T-helper 9 cell (primary cell): ENCODE data around the gene MAP4K3.
"Not testable (repeated sequence)": the region's sequence is repeated elsewhere in the genome, so short reads cannot be mapped to it uniquely, and the experiment has no call there.

Experiments
- DNase-seq: peaks from one replicate; pipeline ENCODE4 v3.0.0-alpha.2; 2020

MAP4K3 gene

GRCh38 chr2:39290433-39290832 lies 146.7 kb downstream of the MAP4K3 start:
- DNase-seq: no peak

GRCh38 chr2:39289609-39290008 lies 147.5 kb downstream of the MAP4K3 start:
- DNase-seq: no peak

DNA sequence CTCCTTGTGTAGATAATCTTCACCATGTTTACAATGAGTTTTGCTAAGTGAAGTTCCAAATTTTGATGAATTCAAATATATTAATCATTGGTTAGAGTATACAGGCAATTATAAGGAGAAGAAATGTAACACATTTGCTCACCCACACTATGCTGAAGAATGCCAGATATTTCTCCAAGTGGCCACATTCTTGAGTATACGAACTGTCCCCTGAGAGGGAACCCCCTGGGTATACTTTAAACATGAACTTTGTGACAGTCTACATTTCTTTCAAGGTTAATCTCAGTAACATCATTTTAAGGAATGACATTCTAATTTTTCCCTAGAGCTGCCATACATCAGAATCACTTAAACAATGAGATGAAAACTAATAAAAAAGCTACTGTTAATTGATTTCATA lies 153.5 kb downstream of the MAP4K3 start:
- DNase-seq: no peak

DNA sequence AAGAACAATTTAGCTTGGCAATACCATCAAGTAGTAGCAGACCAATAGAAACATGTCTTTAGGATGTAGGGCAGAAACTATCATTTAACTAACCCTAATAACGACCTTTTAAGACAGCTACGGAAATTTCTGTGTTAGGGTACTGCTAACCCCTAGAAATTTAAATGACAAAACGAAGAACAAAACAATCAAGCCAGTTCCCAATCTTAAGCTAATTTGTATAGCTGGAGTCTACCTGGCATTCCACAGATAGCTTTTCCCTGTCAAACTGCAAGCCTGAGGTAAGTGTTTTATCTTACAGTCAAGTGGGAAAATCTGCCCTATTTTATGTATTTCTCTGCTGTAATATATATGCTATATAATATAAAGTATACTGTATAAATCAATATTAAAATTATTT lies 155.7 kb downstream of the MAP4K3 start:
- DNase-seq: no peak

GRCh38 chr2:39275016-39275415 lies 162.1 kb downstream of the MAP4K3 start:
- DNase-seq: no peak

DNA sequence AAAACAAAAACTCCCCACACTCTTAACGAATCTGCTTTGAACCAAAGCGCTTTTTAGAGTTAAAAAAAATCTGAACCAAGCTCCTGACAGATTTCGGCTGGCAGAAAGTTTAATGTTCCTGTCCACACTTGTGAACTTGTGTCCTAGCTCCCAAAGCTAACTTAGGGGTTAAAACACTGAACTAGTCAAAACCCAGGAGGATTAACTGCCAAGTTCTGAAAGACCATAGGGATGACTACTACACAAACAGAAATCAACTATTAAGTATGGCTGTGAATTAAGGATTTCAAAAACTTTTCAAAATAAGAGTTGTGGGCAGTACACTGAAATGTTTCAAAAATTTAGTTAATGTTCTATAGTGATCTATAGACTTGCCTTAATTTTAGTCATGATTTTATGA lies 167.1 kb downstream of the MAP4K3 start:
- no peak for DNase-seq

- no peak for DNase-seq
Measured at GRCh38 chr2:39266916-39267434, 170.1 kb downstream of the MAP4K3 start.

DNA sequence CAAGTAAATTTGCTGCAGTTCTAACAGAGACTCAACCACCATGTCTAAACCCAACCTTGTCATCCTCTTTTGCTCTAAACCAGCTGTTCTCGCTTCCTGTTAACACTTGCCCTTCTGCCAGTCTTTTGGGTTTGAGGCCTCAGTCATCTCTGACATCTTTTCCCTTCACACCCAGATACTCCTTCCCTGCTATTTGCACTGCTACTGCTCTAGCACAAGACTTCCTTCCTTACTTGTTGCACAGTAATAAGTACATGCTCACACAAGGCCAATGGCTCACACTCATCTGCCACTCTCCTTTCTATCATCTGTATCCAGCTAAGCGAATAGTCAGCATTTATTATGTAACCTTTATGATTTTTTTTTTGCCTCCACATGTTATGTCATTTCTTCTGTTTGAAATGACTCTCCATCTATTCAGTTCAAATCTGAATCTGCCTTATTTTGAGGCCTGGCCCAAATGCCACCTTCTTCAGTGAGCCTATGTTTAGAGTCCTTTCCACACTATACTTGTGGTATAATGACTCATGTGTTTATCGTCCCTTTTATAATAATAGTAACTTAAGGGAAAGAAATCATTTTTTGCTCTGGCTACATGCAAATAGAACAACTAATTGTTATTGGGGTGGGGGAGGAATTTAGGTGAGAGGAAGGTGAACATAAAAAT lies 170.8 kb downstream of the MAP4K3 start:
- DNase-seq: no peak

- DNase-seq: no peak
Measured at GRCh38 chr2:39265315-39265714, 171.8 kb downstream of the MAP4K3 start.

DNA sequence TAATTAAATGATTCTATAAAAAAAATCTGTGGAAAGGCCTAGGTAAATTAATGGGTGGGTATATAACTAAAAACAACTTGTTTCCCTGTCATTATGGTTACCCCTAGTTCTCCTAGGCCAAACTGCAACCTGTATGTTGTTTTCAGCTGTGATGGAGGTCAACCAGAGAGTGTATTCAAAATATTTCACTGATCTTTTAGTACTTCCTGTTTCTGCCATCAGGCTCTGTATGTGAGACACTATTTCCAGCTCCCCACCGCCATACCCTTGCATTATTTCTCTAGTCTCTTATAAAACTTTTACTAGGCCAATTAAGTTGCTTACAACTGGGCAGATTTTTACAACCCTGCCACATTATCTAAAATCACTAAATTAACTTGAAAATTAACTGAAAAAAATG lies 172.4 kb downstream of the MAP4K3 start:
- no peak for DNase-seq

DNA sequence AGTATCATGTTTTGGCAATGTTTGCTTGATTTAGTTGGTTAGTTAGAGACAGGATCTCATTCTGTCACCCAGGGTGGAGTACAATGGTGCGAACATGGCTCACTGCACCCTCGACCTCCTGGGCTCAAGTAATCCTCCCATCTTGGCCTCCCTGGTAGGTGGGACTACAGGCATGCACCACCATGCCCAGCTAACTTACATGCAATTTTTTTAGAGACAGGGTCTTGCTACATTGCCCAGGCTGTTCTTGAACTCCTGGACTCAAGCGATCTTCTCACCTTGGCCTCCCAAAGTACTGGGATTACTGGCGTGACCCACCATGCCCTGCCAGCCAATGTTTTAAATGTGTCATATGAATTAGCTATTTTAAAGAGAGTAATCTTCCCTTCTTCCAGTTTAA lies 177.0 kb downstream of the MAP4K3 start:
- no peak for DNase-seq

DNA sequence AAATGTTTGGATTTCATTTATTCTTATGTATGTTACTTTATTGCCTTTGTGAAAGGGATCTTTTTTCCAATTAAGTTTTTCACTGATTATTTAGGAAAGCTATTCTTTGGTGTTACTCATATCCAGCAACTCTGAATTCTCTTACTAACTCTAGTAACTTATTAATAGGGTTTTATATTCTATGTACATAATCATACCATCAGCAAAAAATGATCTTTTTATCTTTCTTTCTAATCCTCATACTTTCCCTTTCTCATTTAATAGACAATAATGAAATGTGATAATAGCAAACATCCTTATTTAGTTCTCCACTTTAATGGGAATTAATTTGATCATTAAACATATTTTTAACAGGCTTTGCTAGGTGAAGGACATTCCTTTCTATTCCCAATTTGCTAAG lies 181.0 kb downstream of the MAP4K3 start:
- no peak for DNase-seq

DNA sequence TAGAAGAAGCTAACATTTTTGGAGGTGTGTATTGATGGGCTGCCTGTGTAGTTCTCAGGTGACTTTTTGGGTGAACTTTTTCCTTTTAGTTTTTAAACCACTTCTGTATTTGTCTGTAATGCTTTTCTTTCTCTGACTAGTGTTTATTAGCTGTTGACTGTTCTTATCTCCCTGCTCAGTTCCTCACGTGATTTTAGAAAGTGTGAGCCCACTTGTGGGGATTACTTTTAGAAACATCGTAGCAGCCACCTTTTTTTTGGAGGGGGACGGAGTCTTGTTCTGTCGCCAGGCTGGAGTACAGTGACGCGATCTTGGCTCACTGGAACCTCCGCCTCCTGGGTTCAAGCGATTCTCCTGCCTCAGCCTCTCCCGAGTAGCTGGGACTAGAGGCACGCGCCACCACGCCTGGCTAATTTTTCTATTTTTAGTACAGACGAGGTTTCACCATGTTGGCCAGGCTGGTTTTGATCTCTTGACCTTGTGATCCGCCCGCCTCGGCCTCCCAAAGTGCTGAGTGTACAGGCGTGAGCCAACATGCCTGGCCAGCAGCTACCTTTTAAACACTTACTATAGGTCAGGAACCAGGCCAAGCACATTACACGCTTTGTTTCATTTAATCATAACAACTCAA lies 184.1 kb downstream of the MAP4K3 start:
- no peak for DNase-seq

- no peak for DNase-seq
Measured at GRCh38 chr2:39247512-39248043, 189.5 kb downstream of the MAP4K3 start.

DNA sequence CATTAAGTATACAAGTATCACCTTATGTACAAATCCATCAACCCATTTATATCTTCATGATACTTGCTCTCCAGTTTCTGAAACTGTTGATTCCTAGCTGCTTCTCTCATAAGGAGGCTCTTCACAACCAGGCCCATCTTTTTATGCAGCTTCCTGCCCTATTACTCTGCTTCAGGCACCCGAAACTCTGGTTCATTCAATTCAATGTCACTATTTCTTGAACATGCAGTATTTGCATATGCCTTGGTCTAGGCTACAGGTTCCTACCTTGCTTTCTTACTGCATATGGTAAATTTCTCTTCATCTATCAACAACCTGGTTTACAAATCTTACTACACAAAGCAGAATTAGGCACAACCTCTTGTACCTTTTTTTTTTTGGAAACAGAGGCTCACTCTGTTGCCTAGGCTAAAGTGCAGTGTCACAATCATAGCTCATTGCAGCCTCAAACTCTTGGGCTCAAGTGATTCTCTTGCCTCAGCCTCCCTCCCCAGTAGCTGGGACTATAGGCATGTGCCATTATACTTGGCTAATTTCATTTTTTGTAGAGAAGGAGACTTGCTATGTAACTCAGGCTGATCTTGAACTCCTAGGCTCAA lies 190.6 kb downstream of the MAP4K3 start:
- DNase-seq: no peak

GRCh38 chr2:39244963-39245625 lies 192.0 kb downstream of the MAP4K3 start:
- DNase-seq: not testable (repeated sequence)

DNA sequence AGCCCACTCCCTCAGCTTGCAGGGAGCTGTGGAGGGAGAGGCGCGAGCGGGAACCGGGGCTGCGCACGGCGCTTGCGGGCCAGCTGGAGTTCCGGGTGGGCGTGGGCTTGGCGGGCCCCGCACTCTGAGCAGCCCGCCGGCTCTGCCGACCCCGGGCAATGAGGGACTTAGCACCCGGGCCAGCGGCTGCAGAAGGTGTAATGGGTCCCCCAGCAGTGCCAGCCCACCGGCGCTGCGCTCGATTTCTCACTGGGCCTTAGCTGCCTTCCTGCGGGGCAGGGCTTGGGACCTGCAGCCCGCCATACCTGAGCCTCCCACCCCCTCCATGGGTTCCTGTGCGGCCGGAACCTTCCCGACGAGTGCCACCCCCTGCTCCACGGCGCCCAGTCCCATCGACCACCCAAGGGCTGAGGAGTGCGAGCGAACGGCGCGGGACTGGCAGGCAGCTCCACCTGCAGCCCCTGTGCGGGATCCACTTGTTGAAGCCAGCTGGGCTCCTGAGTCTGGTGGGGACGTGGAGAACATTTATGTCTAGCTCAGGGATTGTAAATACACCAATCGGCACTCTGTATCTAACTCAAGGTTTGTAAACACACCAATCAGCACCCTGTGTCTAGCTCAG lies 192.7 kb downstream of the MAP4K3 start:
- DNase-seq: not testable (repeated sequence)

- DNase-seq: peak; percentile 21
Measured at GRCh38 chr2:39243469-39244123, 193.5 kb downstream of the MAP4K3 start, which contains the start of gene CDKL4. TSS of gene CDKL4 (minus strand) at chr2:39243970.

DNA sequence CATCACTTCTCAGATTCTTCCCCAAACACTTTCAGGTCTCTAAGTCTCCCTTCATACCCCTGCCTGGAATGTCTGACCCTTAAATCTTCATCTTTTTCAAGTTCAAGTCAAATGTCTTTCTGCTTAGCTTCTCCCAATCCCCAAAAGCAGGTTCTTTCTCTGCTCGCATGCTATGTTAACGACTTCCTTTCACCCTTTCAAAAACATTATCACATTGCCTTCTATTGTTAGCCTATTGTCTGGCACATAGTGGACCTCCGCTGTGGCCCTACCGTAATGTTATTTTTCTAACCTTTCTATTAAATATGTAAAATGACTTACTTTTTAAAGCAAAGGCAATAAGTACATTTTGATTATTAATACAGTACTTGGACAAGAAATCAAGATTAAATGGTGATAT lies 195.5 kb downstream of the MAP4K3 start:
- DNase-seq: no peak

DNA sequence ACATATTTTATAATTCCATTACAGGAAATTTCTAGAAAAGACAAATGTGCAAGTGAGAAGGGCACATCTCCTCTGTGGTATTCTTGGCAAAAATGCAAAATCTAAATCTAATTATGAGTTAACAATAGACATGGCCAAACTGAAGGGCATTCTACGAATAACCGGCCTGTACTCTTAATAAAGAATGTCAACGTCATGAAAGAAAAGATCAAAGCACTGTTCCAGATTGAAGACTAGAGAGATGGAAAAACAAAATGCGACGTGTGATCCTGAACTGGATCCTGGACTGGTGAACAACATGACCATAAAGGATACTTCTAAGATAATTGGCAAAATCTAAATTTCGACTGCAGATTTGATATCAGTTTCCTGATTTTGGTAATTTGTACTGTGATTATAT lies 196.3 kb downstream of the MAP4K3 start:
- no peak for DNase-seq

DNA sequence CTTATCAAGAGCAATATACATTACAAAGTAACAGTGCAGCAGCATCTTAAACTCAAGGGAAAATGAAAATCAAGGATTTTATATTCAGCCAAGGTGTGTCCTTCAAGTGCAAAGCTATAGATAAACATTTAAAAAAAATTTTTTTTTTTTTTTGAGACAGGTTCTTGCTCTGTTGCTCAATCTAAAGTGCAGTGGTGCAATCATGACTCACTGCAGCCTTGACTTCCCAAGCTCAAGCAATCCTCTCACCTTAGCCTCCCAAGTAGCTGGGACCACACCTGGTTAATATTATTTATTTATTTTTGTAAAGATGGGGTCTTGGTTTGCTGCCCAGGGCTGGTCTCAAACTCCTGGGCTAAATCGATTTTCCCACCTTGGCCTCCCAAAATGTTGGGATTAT lies 202.3 kb downstream of the MAP4K3 start:
- no peak for DNase-seq

DNA sequence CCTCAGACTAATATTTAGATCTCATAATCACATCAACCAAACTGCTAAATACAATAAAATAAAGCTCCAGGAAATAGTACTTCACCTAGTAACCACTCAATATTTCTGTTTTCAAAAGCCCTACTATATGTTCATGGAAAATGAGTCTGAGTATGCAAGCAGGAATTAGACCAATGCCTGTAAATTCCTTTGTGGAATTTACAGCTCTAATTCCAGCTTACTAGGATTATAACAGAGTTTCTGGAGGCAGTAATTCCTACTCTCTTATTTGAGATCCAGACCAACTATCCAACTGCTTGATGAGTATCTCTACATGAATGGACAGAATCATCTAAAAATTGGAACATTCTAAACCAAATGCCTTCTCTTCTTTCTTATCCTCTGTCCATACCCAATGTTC lies 204.9 kb downstream of the MAP4K3 start:
- no peak for DNase-seq
